ENCODE measurements around the gene ANKRD10. TPM values are rescaled to one million over a fixed set of nuclear protein-coding genes. Genes with fewer than 3 reads are reported as not detected.

Gene ANKRD10
- total and polyA plus RNA-seq, 10 of the 15 experiments (the other 5 are each of a cell fraction or from before 2014, with no cell fraction given): 47.1 to 199 (median 97.2) TPM

- TF ChIP-seq, protein P1, sequence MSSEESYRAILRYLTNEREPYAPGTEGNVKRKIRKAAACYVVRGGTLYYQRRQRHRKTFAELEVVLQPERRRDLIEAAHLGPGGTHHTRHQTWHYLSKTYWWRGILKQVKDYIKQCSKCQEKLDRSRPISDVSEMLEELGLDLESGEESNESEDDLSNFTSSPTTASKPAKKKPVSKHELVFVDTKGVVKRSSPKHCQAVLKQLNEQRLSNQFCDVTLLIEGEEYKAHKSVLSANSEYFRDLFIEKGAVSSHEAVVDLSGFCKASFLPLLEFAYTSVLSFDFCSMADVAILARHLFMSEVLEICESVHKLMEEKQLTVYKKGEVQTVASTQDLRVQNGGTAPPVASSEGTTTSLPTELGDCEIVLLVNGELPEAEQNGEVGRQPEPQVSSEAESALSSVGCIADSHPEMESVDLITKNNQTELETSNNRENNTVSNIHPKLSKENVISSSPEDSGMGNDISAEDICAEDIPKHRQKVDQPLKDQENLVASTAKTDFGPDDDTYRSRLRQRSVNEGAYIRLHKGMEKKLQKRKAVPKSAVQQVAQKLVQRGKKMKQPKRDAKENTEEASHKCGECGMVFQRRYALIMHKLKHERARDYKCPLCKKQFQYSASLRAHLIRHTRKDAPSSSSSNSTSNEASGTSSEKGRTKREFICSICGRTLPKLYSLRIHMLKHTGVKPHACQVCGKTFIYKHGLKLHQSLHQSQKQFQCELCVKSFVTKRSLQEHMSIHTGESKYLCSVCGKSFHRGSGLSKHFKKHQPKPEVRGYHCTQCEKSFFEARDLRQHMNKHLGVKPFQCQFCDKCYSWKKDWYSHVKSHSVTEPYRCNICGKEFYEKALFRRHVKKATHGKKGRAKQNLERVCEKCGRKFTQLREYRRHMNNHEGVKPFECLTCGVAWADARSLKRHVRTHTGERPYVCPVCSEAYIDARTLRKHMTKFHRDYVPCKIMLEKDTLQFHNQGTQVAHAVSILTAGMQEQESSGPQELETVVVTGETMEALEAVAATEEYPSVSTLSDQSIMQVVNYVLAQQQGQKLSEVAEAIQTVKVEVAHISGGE (CRISPR knock-in tag; IDR thresholded peaks at IDR 0.05): no peak
Observed at GRCh38 chr13:110855363-110855762, 59.5 kb downstream of the ANKRD10 start (continued).

- Histone ChIP-seq H3K4me2 (ENCODE audit: control insufficient read depth, insufficient read depth) (no peak overlapping the region), H3K79me2 (ENCODE audit: control insufficient read depth, insufficient read depth, low read length) (no peaks in the 10 kb centered on the region), H4K20me1 (ENCODE audit: control insufficient read depth, insufficient read depth) (no peaks in the 10 kb centered on the region), H3K9me3 (replicated peaks; ENCODE audit: control insufficient read depth, insufficient read depth, low read length) (peaks cover 4% of the 10 kb centered on the region; the same call in 1 of the 3 replicates), H3K27ac (ENCODE audit: control insufficient read depth, insufficient read depth) (no peak overlapping the region), H2AFZ (ENCODE audit: control insufficient read depth, low read depth, low read length) (no peak overlapping the region), H3K36me3 (ENCODE audit: control insufficient read depth in 2 of 2, insufficient read depth in 2 of 2, low read length in 1 of 2) (no peaks in the 10 kb centered on the region), H3K9ac (ENCODE audit: control insufficient read depth, insufficient read depth, low read length) (no peak overlapping the region), H3K27me3 (replicated peaks in 1 of 2; ENCODE audit: control insufficient read depth in 2 of 2, insufficient read depth in 2 of 2, low read length in 1 of 2) (no peaks in the 10 kb centered on the region; a peak in 1 of 4 replicates), H3K4me3 (no peak overlapping the region), H3K4me1 (ENCODE audit: control insufficient read depth, insufficient read depth, low read length) (peaks cover 3% of the 10 kb centered on the region; the same call in 1 of the 2 replicates)
- ChIA-PET SMC1A (ENCODE audit: uncharacterized antibody, unreplicated experiment) (interaction anchor here (0.9 kb wide), 1 partner anchor 14 kb away, joined by 3 read pairs; no protein-coding TSS in a partner anchor), POLR2A (no interaction called here), RAD21 (ENCODE audit: unreplicated experiment) (no interaction called here), CTCF (no interaction called here)
- FAIRE-seq (no peak), ATAC-seq (no peak), DNase-seq (ENCODE audit: low read depth, low spot score) (no peak)
- TF ChIP-seq NRF1 (conservative IDR thresholded peaks at IDR 0.05; ENCODE audit: low read depth, low read length) (no peak), MXI1 (IDR thresholded peaks at IDR 0.05; ENCODE audit: low read depth, low read length) (no peak), ZNF217 (IDR thresholded peaks at IDR 0.05) (no peak), MYB (IDR thresholded peaks at IDR 0.05; ENCODE audit: borderline replicate concordance, low read depth, low read length) (no peak), IKZF1 (conservative IDR thresholded peaks at IDR 0.05) (no peak), ESRRA (IDR thresholded peaks at IDR 0.05; ENCODE audit: low read length) (no peak), SIX5 (IDR thresholded peaks at IDR 0.05; ENCODE audit: low read depth, low read length, severe bottlenecking) (no peak), STAT3 (IDR thresholded peaks at IDR 0.05; ENCODE audit: low read depth, low read length) (no peak), POLR2A (IDR thresholded peaks at IDR 0.05; ENCODE audit: low read depth, low read length) (no peak), RUNX3 (IDR thresholded peaks at IDR 0.05; ENCODE audit: low read length) (no peak), CBFB (IDR thresholded peaks at IDR 0.05; ENCODE audit: low read depth) (no peak), SMARCA5 (IDR thresholded peaks at IDR 0.05) (no peak), RAD21 (IDR thresholded peaks at IDR 0.05; ENCODE audit: insufficient read depth, low read depth, low read length) (no peak), RBBP5 (conservative IDR thresholded peaks at IDR 0.05) (no peak), CHD2 (IDR thresholded peaks at IDR 0.05; ENCODE audit: borderline replicate concordance, low read depth, low read length) (no peak), ZSCAN29 (IDR thresholded peaks at IDR 0.05) (no peak), CREM (IDR thresholded peaks at IDR 0.05; ENCODE audit: low read depth) (no peak), NFIC (IDR thresholded peaks at IDR 0.05; ENCODE audit: low read depth, low read length) (no peak), NR2C2 (IDR thresholded peaks at IDR 0.05; ENCODE audit: borderline replicate concordance, control insufficient read depth, insufficient read length, low read depth) (no peak)
- 76% methylated on average over 7 of the region's 7 CpGs for WGBS (ENCODE audit: insufficient coverage, insufficient replicate concordance, low lambda C conversion rate, missing lambda C conversion rate)
- in situ Hi-C loops (cut with MboI): no loop called here
- BruUV-seq (replicated peaks): no TSS peak
- intact Hi-C loops (cut with micrococcal nuclease; ENCODE audit: unreplicated experiment): no loop called here
Observed at GRCh38 chr13:110854866-110855265, 60.0 kb downstream of the ANKRD10 start.
